GM19240 (cell line): ENCODE data around the gene KRTAP10-8.
"Not testable (repeated sequence)": the region's sequence is repeated elsewhere in the genome, so short reads cannot be mapped to it uniquely, and the experiment has no call there.

ENCODE experiments used
- DNase-seq: peaks from one replicate; pipeline ENCODE4 v3.0.0; 2011; ENCODE audit warnings: low spot score; ENCODE audit not compliant: insufficient read length

The KRTAP10-8 gene

GRCh38 chr21:44612029-44612486, at the start of gene KRTAP10-8:
Gene KRTAP10-8 (plus strand): TSS chr21:44612079. CDS start chr21:44612101, 22 bp downstream.
- DNase-seq = no peak

- DNase-seq = no peak
Measured at GRCh38 chr21:44564099-44564498, 47.8 kb upstream of the KRTAP10-8 start.

- DNase-seq = no peak
Measured at GRCh38 chr21:44564886-44565598, 46.8 kb upstream of the KRTAP10-8 start.

- no peak for DNase-seq
Measured at GRCh38 chr21:44566403-44566802, 45.5 kb upstream of the KRTAP10-8 start.

GRCh38 chr21:44567481-44568171, 44.3 kb upstream of the KRTAP10-8 start:
- DNase-seq = no peak

- no peak for DNase-seq
Measured at GRCh38 chr21:44568261-44568660, 43.6 kb upstream of the KRTAP10-8 start.

- no peak for DNase-seq
Measured at GRCh38 chr21:44568667-44569556, 43.0 kb upstream of the KRTAP10-8 start.

GRCh38 chr21:44569861-44570517, 41.9 kb upstream of the KRTAP10-8 start:
- DNase-seq = no peak

GRCh38 chr21:44571296-44571695, 40.6 kb upstream of the KRTAP10-8 start:
- no peak for DNase-seq

GRCh38 chr21:44571844-44572782, 39.8 kb upstream of the KRTAP10-8 start:
- no peak for DNase-seq

- no peak for DNase-seq
Measured at GRCh38 chr21:44572959-44573583, 38.8 kb upstream of the KRTAP10-8 start.

- DNase-seq = not testable (repeated sequence)
Measured at GRCh38 chr21:44573630-44574456, 38.0 kb upstream of the KRTAP10-8 start, which contains the start of gene KRTAP10-4. Gene KRTAP10-4 (plus strand): TSS chr21:44573729. CDS start chr21:44573759, 30 bp downstream.

- DNase-seq = no peak
Measured at GRCh38 chr21:44574457-44575306, 37.2 kb upstream of the KRTAP10-8 start.

- DNase-seq = no peak
Measured at GRCh38 chr21:44575307-44576024, 36.4 kb upstream of the KRTAP10-8 start.

GRCh38 chr21:44576025-44576420, 35.9 kb upstream of the KRTAP10-8 start:
- no peak for DNase-seq

- no peak for DNase-seq
Measured at GRCh38 chr21:44578371-44579055, 33.4 kb upstream of the KRTAP10-8 start.
